GM12878 (cell line): ENCODE data around the gene FREM3. TPM values are rescaled to one million over a fixed set of nuclear protein-coding genes. Genes with fewer than 3 reads are reported as not detected.

Experiments
- ATAC-seq: fragments of 200-7000 bp; cut with Tn5 transposase; 3 replicates; pipeline ENCODE4 v1.9.1; 2020; ENCODE audit warnings: mild to moderate bottlenecking, moderate library complexity
- BruUV-seq: library from RNA; stranded (reverse); fragments of 400-500 nt; replicated peaks from 2 replicates; lab custom pipeline; 2021; lab: Mats Ljungman, UMichigan
- CTCF ChIA-PET: fragments of 300-600 bp; sonication (Branson Sonifier 250); formaldehyde crosslinking; extraction: SDS; loops from one replicate; lab custom pipeline; 2021; ENCODE audit warnings: inconsistent platforms; lab: Yijun Ruan, JAX
- POLR2A ChIA-PET: fragments of 350-600 bp; formaldehyde crosslinking; extraction: SDS; loops from one replicate; lab custom pipeline; 2021; ENCODE audit warnings: inconsistent platforms; lab: Charles Lee
- RAD21 ChIA-PET: fragments of 300-600 bp; sonication (Branson Sonifier 250); formaldehyde crosslinking; loops from one replicate; lab custom pipeline; 2023; ENCODE audit warnings: antibody characterized with exemption; ENCODE audit not compliant: unreplicated experiment; lab: Charles Lee
- SMC1A ChIA-PET: fragments of 300-600 bp; sonication (Branson Sonifier 250); formaldehyde crosslinking; loops from one replicate; lab custom pipeline; 2023; ENCODE audit not compliant: unreplicated experiment, uncharacterized antibody; lab: Charles Lee
- DNase-seq: peaks from one replicate; pipeline ENCODE4 v3.0.0-alpha.2; 2011; ENCODE audit warnings: low read depth, low spot score
- FAIRE-seq: peaks from 3 replicates; lab custom pipeline; 2011; peaks lifted over from hg19 to GRCh38; lab: Jason Lieb, UNC
- H2AFZ ChIP-seq: 2 replicates; pipeline ENCODE4 v1.6.0; 2011; ENCODE audit warnings: low read depth, low read length, control low read depth; ENCODE audit not compliant: control insufficient read depth
- H3K27ac ChIP-seq: 2 replicates; pipeline ENCODE4 v1.5.1; 2011; ENCODE audit warnings: control low read depth; ENCODE audit not compliant: control insufficient read depth, insufficient read depth
- H3K27me3 ChIP-seq, 2 experiments: replicated peaks in 1 of 2; 2 replicates each; pipeline versions ENCODE4 v1.6.0 to v1.6.1; 2011; ENCODE audit warnings: low read length in 1 of 2; ENCODE audit not compliant: control insufficient read depth in 2 of 2, insufficient read depth in 2 of 2
- H3K36me3 ChIP-seq, 2 experiments: 2 replicates each; pipeline ENCODE4 v1.5.1; 2011; ENCODE audit warnings: low read length in 1 of 2; ENCODE audit not compliant: control insufficient read depth in 2 of 2, insufficient read depth in 2 of 2
- H3K4me1 ChIP-seq: 2 replicates; pipeline ENCODE4 v1.6.1; 2011; ENCODE audit warnings: mild to moderate bottlenecking, low read length, moderate library complexity, mixed read lengths; ENCODE audit not compliant: control insufficient read depth, insufficient read depth
- H3K4me2 ChIP-seq: 2 replicates; pipeline ENCODE4 v1.6.0; 2011; ENCODE audit warnings: control low read depth; ENCODE audit not compliant: control insufficient read depth, insufficient read depth
- H3K4me3 ChIP-seq: fragments of 200-600 bp; sonication (generic); 2 replicates; pipeline ENCODE4 v1.5.1; 2016
- H3K79me2 ChIP-seq: 2 replicates; pipeline ENCODE4 v1.6.0; 2011; ENCODE audit warnings: low read length; ENCODE audit not compliant: control insufficient read depth, insufficient read depth
- H3K9ac ChIP-seq: 2 replicates; pipeline ENCODE4 v1.8.0; 2011; ENCODE audit warnings: low read length, control low read depth, mixed read lengths; ENCODE audit not compliant: control insufficient read depth, insufficient read depth
- H3K9me3 ChIP-seq: replicated peaks from 3 replicates; pipeline ENCODE4 v1.5.1; 2011; ENCODE audit warnings: mild to moderate bottlenecking, low read length; ENCODE audit not compliant: control insufficient read depth, insufficient read depth
- H4K20me1 ChIP-seq: 2 replicates; pipeline ENCODE4 v1.6.0; 2011; ENCODE audit not compliant: control insufficient read depth, insufficient read depth
- FOS ChIP-seq: IDR thresholded peaks from 3 replicates; pipeline ENCODE4 v1.6.1; 2011; ENCODE audit warnings: borderline replicate concordance; ENCODE audit not compliant: insufficient read length; ENCODE audit errors: extremely low read depth
- NKRF ChIP-seq: fragments of 450-650 bp; conservative IDR thresholded peaks from 2 replicates; pipeline ENCODE4 v1.6.1; 2017; ENCODE audit warnings: mild to moderate bottlenecking, moderate library complexity
- PAX5 ChIP-seq: IDR thresholded peaks from 2 replicates; pipeline ENCODE4 v1.6.1; 2011; ENCODE audit warnings: low read depth, low read length, borderline replicate concordance
- REST ChIP-seq: IDR thresholded peaks from 2 replicates; pipeline ENCODE4 v1.6.1; 2012; ENCODE audit warnings: mild to moderate bottlenecking, low read depth, low read length
- SMAD5 ChIP-seq: IDR thresholded peaks from 2 replicates; pipeline ENCODE4 v1.6.1; 2016; ENCODE audit warnings: antibody characterized with exemption, low read depth
- TARDBP ChIP-seq: IDR thresholded peaks from 2 replicates; pipeline ENCODE4 v1.6.1; 2016; ENCODE audit warnings: borderline replicate concordance
- in situ Hi-C: fragments of 300-500 bp; cut with MboI; formaldehyde crosslinking; loops from 9 replicates; pipeline ENCODE4 v1.14.3; 2018; ENCODE audit warnings: mixed read lengths
- intact Hi-C: fragments of 100-400 bp; cut with micrococcal nuclease; formaldehyde crosslinking; loops from one replicate; pipeline ENCODE4 v1.14.2; 2022; ENCODE audit not compliant: unreplicated experiment
- polyA plus RNA-seq, 11 experiments: library from polyadenylated mRNA; depleted of rRNA in 4 of 11; unstranded in 6 of 11; stranded (reverse) in 5 of 11; fragments of >200 nt; fragmentation: Nextera tagmentation in 4 of 11; fragmentation: Illumina TruSeq in 1 of 11; extraction: Ambion mirVana in 4 of 11; extraction: Trizol in 1 of 11; gene quantifications; 1 replicate in 1 of 11; 2 replicates in 10 of 11; pipeline versions ENCODE4 v1.2.1 to v1.2.3, GENCODE V29; 2011 to 2016; ENCODE audit warnings: inconsistent platforms in 2 of 11, missing spikeins in 2 of 11, low read depth in 1 of 11
- total RNA-seq, 4 experiments: library from RNA; depleted of rRNA in 3 of 4; stranded (reverse); fragments of >200 nt in 3 of 4; fragmentation: Illumina TruSeq in 1 of 4; extraction: Trizol in 1 of 4; gene quantifications; 2 replicates each; pipeline versions ENCODE4 v1.2.1 to v1.2.3, GENCODE V29; 2013 to 2021

The FREM3 gene
- total and polyA plus RNA-seq, 10 of the 15 experiments (the other 5 are each of a cell fraction or from before 2014, with no cell fraction given) = not detected

- Histone ChIP-seq H3K9me3 (no peaks in the 10 kb centered on the region), H3K4me3 (no peak overlapping the region), H3K9ac (no peak overlapping the region), H3K4me2 (no peak overlapping the region), H4K20me1 (no peaks in the 10 kb centered on the region), H3K27me3 (no peaks in the 10 kb centered on the region), H3K36me3 (no peaks in the 10 kb centered on the region), H3K4me1 (no peaks in the 10 kb centered on the region), H2AFZ (no peak overlapping the region), H3K79me2 (no peaks in the 10 kb centered on the region), H3K27ac (no peak overlapping the region)
- ChIA-PET CTCF (no interaction called here), SMC1A (no interaction called here), POLR2A (no interaction called here), RAD21 (no interaction called here)
- BruUV-seq = no TSS peak
- no peak for ATAC-seq
- in situ Hi-C loops = no loop called here
- intact Hi-C loops = no loop called here
- TF ChIP-seq SMAD5 = no peak
- no peak for TF ChIP-seq REST
- no peak for TF ChIP-seq NKRF
- no peak for TF ChIP-seq TARDBP
- no peak for TF ChIP-seq FOS
- TF ChIP-seq PAX5 = no peak
- DNase-seq = no peak
- FAIRE-seq = no peak
Observed at GRCh38 chr4:143598816-143599215, 101.7 kb downstream of the FREM3 start.
